Activated CD4-positive, alpha-beta T cell treated with anti-CD3 and anti-CD28 coated beads, Interleukin-2, amount 10 ng/mL, durations not matched to agents 7 days and 5 days (primary cell): ENCODE measurements around the gene ITSN1. TPM values are rescaled to one million over a fixed set of nuclear protein-coding genes. Genes with fewer than 3 reads are reported as not detected.

Source experiments
- CTCF ChIA-PET: fragments of 350-600 bp; sonication (Branson Sonifier 250); formaldehyde crosslinking; loops from one replicate; lab custom pipeline; 2021; ENCODE audit warnings: antibody characterized with exemption; lab: Charles Lee
- POLR2A ChIA-PET: fragments of 350-600 bp; sonication (Branson Sonifier 250); formaldehyde crosslinking; loops from one replicate; lab custom pipeline; 2021; ENCODE audit warnings: antibody characterized with exemption; lab: Charles Lee
- DNase-seq: peaks from one replicate; pipeline ENCODE4 v3.0.0-alpha.2; 2020
- H3K27ac Mint-ChIP-seq: one replicate; pipeline ENCODE4 v1.8.0; 2021; ENCODE audit warnings: mild to moderate bottlenecking, moderate library complexity, mixed read lengths
- H3K27me3 Mint-ChIP-seq: one replicate; pipeline ENCODE4 v1.8.0; 2021; ENCODE audit warnings: mixed read lengths
- H3K36me3 Mint-ChIP-seq: one replicate; pipeline ENCODE4 v1.8.0; 2021; ENCODE audit warnings: low read depth, mixed read lengths
- H3K4me1 Mint-ChIP-seq: one replicate; pipeline ENCODE4 v1.8.0; 2021; ENCODE audit warnings: mixed read lengths
- H3K4me3 Mint-ChIP-seq: one replicate; pipeline ENCODE4 v1.8.0; 2021; ENCODE audit warnings: mild to moderate bottlenecking, moderate library complexity, mixed read lengths
- H3K9me3 Mint-ChIP-seq: one replicate; pipeline ENCODE4 v1.8.0; 2021; ENCODE audit warnings: mixed read lengths
- total RNA-seq, 2 experiments: library from RNA; stranded (reverse); gene quantifications; one replicate each; pipeline ENCODE4 v1.2.3, GENCODE V29; 2021

The ITSN1 gene
- total RNA-seq, 2 experiments from 2014 or later, result 3.0 to 3.3 TPM

DNA sequence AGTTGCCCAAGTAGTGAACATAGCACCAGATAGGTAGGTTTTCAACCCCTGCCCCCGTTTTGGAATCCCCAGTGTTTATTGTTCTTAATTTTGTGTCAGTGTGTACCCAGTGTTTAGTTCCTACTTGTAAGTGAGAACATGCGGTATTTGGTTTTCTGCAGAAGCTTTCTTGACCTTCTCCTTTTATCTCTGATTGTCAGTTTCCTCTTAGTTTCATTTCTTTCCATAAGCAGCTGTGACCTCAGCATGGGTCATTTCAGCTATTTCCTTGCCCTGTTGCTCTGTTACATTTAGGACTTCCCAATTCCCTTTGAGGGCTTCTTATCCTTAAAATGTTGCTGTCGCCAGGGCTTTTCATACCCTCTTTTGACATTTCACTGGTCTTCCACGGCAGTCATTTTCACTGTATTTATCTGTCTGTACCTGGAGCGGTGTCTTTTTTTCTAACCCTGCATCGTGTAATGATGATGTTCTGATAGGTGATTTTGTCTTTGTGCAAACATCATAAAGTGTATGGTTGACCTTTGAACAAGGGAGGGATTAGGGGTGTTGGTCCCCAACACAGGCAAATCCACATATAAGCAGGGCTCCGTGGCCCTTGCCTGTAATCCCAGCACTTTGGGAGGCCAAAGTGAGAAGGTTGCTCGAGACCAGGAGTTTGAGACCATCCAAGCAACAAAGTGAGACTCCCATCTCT, 15.0 kb downstream of the ITSN1 start:
- Mint-ChIP-seq H3K9me3 (no peaks in the 10 kb centered on the region), H3K4me1 (peaks cover 2% of the 10 kb centered on the region), H3K36me3 (no peaks in the 10 kb centered on the region), H3K4me3 (no peak overlapping the region), H3K27ac (no peak overlapping the region), H3K27me3 (no peaks in the 10 kb centered on the region)
- no peak for DNase-seq
- ChIA-PET POLR2A (no interaction called here), CTCF (no interaction called here)

DNA sequence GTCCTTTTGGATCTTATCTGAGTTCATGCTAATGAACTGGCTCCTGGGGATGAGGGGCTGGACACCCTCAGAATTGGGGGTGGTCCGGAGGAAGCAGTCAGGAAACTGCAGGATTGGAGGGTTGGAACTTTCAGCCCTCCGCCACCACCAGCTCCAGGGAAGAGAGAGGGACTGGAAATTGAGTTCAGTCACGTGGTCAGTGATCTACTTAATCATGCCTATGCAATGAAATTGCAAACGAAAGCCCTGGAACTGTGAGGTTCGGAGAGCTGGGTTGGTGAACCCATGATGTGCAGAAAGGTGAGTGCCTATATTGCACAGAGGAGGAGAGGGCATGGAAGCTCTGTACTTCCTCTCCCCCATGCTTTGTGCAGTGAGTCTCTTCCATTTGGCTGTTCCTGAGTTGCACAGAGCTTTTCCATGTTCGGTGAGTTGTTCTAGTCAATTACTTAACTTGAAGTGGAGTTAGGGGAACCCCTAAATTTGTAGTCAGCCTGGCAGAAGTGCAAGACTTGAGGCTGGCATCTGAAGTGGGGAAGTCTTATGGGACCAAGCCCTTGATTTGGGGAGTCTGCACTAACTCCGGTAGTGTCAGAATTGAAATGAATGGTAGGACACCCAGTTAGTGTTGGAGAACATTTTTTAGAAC, 16.7 kb downstream of the ITSN1 start:
- DNase-seq, result no peak
- Mint-ChIP-seq H3K27me3 (no peaks in the 10 kb centered on the region), H3K27ac (no peak overlapping the region), H3K4me3 (no peak overlapping the region), H3K4me1 (peaks cover 2% of the 10 kb centered on the region), H3K36me3 (no peaks in the 10 kb centered on the region), H3K9me3 (no peaks in the 10 kb centered on the region)
- ChIA-PET POLR2A (no interaction called here), CTCF (interaction anchor here (0.7 kb wide), 1 partner anchor 8 kb away, joined by 9 read pairs; no protein-coding TSS in a partner anchor)

DNA sequence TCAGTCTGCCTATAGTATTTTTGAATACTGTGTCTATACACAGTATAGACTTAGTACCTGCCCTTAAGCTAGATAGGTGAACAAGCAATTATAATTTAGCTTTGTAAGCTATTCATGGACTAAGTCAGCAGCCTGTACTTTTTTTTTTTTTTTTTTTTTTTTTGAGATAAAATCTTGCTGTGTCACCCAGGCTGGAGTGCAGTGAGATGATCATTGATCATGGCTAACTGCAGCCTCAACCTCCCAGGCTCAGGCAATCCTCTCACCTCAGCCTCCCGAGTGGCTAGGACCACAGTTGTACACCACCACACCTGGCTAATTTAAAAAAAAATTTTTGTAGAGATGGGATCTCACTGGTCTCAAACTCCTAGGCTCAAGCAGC, 17.3 kb downstream of the ITSN1 start:
- peaks cover 2% of the 10 kb centered on the region for H3K4me1 Mint-ChIP-seq
- ChIA-PET CTCF (interaction anchor here (0.7 kb wide), 1 partner anchor 8 kb away, joined by 9 read pairs; no protein-coding TSS in a partner anchor), POLR2A (no interaction called here)
- DNase-seq, result no peak
- no peaks in the 10 kb centered on the region for H3K27me3 Mint-ChIP-seq
- H3K27ac Mint-ChIP-seq, result no peak overlapping the region
- no peaks in the 10 kb centered on the region for H3K36me3 Mint-ChIP-seq
- H3K9me3 Mint-ChIP-seq, result no peaks in the 10 kb centered on the region
- no peak overlapping the region for H3K4me3 Mint-ChIP-seq

DNA sequence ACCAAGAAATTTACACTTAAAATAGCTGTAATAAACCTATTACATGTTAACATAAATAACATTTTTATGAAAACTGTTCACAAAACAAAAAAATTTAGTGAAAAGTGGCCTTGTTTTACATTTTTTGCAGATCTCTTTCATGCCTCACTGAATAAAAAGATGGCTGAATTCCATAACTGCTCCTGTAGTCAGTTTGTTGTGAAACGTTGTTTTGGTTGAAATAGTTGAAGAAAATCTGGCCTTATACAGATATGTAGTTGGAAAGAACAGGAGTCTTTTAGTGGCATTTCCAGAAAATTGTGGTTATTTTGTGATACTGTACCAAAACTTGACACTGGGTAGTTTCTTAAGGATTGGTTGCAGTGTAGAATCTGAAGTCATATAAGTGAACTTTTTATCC, 18.1 kb downstream of the ITSN1 start:
- H3K36me3 Mint-ChIP-seq, result no peaks in the 10 kb centered on the region
- CTCF ChIA-PET, result no interaction called here
- H3K27me3 Mint-ChIP-seq, result no peaks in the 10 kb centered on the region
- DNase-seq, result no peak
- H3K9me3 Mint-ChIP-seq, result no peaks in the 10 kb centered on the region
- H3K4me3 Mint-ChIP-seq, result no peak overlapping the region
- POLR2A ChIA-PET, result no interaction called here
- no peak overlapping the region for H3K27ac Mint-ChIP-seq
- H3K4me1 Mint-ChIP-seq, result peaks cover 2% of the 10 kb centered on the region

DNA sequence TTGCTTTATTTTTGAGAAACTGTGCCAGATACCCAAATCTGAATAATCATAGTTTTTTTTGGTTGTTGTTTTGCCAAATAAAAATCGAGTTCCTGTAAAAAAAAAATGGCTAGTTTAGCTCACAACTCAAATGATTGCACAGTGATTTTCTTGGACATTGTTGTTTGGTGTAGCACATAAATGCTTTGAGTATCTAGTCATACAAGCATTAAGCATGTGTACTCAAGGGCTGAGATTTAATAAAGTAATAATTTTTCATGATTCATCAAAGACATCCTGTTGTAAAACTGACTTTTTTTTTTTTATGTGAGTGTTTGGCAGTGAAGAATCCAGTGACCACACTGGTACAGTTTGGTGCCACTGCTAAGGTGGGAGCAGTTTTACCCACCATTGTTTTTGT, 18.8 kb downstream of the ITSN1 start:
- ChIA-PET POLR2A (no interaction called here), CTCF (no interaction called here)
- Mint-ChIP-seq H3K9me3 (no peaks in the 10 kb centered on the region), H3K27ac (no peak overlapping the region), H3K4me3 (no peak overlapping the region), H3K27me3 (no peaks in the 10 kb centered on the region), H3K4me1 (peaks cover 2% of the 10 kb centered on the region), H3K36me3 (no peaks in the 10 kb centered on the region)
- DNase-seq, result no peak

DNA sequence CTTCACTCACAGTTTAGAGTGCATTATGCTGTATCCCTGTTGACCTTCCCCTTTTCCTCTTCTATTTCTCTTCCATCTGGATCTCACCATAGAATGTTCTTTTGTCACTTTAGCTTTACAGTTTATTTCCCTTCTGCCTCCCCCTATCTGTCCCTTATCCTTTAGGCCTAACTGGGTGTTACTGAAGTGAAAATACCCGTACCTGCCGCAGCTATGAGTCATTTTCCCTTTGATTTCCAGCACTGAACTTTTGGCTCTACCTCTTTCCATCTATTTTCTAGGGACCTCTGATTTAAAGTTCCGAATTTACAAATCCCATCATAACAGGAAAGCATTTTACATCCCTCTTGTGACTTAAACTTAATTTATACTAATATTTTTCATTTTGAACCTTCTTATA, 19.7 kb downstream of the ITSN1 start:
- ChIA-PET POLR2A (no interaction called here), CTCF (no interaction called here)
- DNase-seq, result no peak
- Mint-ChIP-seq H3K4me1 (peaks cover 2% of the 10 kb centered on the region), H3K27me3 (no peaks in the 10 kb centered on the region), H3K4me3 (no peak overlapping the region), H3K9me3 (no peaks in the 10 kb centered on the region), H3K27ac (no peak overlapping the region), H3K36me3 (no peaks in the 10 kb centered on the region)

DNA sequence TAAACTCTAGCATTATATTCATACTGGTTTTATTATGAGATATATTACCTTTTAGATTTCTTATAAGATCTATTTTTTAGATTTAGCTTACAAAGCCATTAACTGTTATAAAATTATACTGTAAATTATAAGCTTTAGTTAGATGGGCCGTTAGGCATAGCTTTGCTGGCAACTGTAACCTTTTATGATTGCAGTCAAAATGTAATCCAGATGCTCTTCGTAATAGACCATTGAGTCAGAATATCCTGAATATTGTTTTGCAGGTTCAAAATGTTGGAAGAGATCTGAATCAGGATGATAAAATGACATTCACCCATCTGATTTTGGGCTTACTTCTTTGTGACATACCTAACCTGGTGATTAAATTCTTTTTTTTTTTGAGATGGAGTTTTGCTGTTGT, 20.9 kb downstream of the ITSN1 start:
- no peak for DNase-seq
- POLR2A ChIA-PET, result no interaction called here
- Mint-ChIP-seq H3K27me3 (no peaks in the 10 kb centered on the region), H3K4me1 (no peaks in the 10 kb centered on the region), H3K27ac (no peak overlapping the region), H3K36me3 (no peaks in the 10 kb centered on the region), H3K9me3 (no peaks in the 10 kb centered on the region), H3K4me3 (no peak overlapping the region)
- CTCF ChIA-PET, result no interaction called here

DNA sequence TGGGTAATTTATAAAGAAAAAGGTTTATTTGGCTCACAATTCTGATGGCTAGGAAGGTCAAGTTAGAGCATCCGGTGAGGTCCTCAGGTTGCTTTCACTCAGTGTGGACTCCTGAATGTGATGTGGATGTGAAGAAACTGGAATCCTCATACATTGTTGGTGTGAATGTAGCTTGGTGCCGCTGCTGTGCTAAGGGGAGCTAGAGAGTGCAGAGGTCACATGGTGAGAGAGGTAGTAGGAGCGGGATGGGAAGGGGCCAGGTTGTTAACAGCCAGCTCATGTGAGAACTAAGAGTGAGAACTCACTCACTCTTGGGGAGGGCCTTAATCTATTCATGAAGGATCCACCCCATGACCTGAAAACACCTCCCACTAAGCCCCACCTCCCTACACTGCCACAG, 21.8 kb downstream of the ITSN1 start:
- DNase-seq, result no peak
- no peak overlapping the region for H3K27ac Mint-ChIP-seq
- H3K4me1 Mint-ChIP-seq, result no peaks in the 10 kb centered on the region
- ChIA-PET CTCF (no interaction called here), POLR2A (no interaction called here)
- H3K27me3 Mint-ChIP-seq, result no peaks in the 10 kb centered on the region
- H3K36me3 Mint-ChIP-seq, result no peaks in the 10 kb centered on the region
- H3K4me3 Mint-ChIP-seq, result no peak overlapping the region
- no peaks in the 10 kb centered on the region for H3K9me3 Mint-ChIP-seq

DNA sequence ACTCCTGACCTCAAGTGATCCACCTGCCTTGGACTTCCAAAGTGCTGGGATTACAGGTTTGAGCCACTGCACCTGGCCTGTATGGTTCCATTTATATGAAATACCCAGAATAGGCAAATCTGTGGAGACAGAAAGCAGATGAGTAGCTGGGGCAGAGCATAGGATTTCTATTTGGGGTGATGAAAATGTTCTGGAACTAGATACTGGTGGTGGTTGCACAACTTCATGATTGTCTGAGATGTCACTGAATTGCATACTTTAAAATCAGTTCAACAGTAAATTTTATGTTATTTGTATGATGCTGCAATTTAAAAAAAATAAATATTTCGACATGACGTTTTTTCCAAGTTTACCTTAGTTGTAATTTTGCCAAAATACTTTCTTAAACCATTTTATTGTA, 23.9 kb downstream of the ITSN1 start:
- Mint-ChIP-seq H3K27me3 (no peaks in the 10 kb centered on the region), H3K9me3 (no peaks in the 10 kb centered on the region), H3K27ac (no peak overlapping the region), H3K4me3 (no peak overlapping the region), H3K36me3 (no peaks in the 10 kb centered on the region), H3K4me1 (no peaks in the 10 kb centered on the region)
- DNase-seq, result no peak
- ChIA-PET POLR2A (no interaction called here), CTCF (interaction anchor here (0.6 kb wide), 1 partner anchor 8 kb away, joined by 4 read pairs; no protein-coding TSS in a partner anchor)

DNA sequence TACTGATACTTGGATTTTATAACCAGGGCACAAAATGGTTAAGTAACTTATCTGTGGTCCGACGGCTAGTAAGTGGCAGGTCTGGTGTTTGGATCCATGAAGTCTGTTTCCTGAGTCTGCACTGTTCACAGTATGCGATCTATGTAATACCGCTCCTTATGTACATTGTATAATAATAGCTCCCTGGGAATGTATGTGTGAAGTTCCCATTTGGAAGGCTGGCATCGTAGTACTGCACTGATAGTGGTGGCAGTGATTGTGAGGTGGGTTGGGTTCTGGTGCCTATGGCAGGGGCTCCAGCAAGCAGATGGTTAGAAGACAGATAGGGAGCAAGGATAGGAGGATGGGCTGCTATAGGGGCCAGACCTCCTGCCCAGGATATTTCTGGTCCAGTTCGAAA, 25.3 kb downstream of the ITSN1 start:
- POLR2A ChIA-PET, result no interaction called here
- Mint-ChIP-seq H3K4me1 (no peaks in the 10 kb centered on the region), H3K4me3 (no peak overlapping the region), H3K27me3 (no peaks in the 10 kb centered on the region), H3K27ac (no peak overlapping the region), H3K9me3 (no peaks in the 10 kb centered on the region), H3K36me3 (no peaks in the 10 kb centered on the region)
- CTCF ChIA-PET, result interaction anchor here (0.8 kb wide), 1 partner anchor 22 kb away, joined by 3 read pairs; no protein-coding TSS in a partner anchor
- no peak for DNase-seq

DNA sequence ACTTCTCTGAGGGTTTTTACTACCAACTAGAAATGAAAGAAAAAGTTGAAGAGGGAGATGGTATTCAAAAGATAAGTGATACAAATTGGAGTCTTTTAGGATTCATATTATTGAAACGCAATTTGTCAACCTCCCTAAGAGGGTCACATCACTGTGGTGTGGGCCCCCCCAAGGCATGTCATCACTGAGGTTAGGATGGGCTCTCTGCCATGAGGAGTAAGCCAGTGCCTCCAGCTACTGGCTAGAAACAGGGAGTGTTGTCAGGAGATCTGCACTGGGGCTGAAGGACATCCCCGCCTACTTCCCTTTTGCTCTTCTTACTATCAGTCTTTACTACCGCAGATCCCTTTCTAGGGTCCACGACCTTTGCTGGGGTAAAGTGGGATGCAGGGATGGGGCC, 25.9 kb downstream of the ITSN1 start:
- ChIA-PET CTCF (no interaction called here), POLR2A (no interaction called here)
- H3K4me1 Mint-ChIP-seq, result no peaks in the 10 kb centered on the region
- H3K36me3 Mint-ChIP-seq, result no peaks in the 10 kb centered on the region
- H3K27ac Mint-ChIP-seq, result no peak overlapping the region
- no peaks in the 10 kb centered on the region for H3K9me3 Mint-ChIP-seq
- DNase-seq, result no peak
- H3K4me3 Mint-ChIP-seq, result no peak overlapping the region
- H3K27me3 Mint-ChIP-seq, result no peaks in the 10 kb centered on the region

DNA sequence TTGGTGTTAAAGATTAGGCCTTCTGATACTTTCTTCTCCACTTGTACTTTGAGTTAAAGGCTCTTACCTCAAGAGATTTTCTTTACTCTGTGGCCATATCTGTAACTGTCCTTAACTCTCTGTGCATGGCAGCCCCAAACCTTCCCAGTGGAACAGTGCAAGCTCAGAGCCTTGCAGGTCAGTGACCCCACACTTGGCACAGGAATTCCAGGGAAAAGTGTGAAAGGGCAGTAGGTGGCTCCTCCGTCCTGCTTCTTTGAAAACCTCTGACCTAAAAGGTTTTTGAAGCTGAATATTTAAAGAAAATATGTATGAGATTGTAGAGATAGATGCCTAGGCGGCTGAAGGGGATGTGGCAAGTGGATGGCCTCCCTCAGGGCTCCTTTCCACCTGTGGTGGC, 26.3 kb downstream of the ITSN1 start:
- CTCF ChIA-PET, result no interaction called here
- no peak for DNase-seq
- no peaks in the 10 kb centered on the region for H3K36me3 Mint-ChIP-seq
- no peaks in the 10 kb centered on the region for H3K9me3 Mint-ChIP-seq
- POLR2A ChIA-PET, result no interaction called here
- no peaks in the 10 kb centered on the region for H3K27me3 Mint-ChIP-seq
- no peak overlapping the region for H3K4me3 Mint-ChIP-seq
- no peak overlapping the region for H3K27ac Mint-ChIP-seq
- no peaks in the 10 kb centered on the region for H3K4me1 Mint-ChIP-seq

DNA sequence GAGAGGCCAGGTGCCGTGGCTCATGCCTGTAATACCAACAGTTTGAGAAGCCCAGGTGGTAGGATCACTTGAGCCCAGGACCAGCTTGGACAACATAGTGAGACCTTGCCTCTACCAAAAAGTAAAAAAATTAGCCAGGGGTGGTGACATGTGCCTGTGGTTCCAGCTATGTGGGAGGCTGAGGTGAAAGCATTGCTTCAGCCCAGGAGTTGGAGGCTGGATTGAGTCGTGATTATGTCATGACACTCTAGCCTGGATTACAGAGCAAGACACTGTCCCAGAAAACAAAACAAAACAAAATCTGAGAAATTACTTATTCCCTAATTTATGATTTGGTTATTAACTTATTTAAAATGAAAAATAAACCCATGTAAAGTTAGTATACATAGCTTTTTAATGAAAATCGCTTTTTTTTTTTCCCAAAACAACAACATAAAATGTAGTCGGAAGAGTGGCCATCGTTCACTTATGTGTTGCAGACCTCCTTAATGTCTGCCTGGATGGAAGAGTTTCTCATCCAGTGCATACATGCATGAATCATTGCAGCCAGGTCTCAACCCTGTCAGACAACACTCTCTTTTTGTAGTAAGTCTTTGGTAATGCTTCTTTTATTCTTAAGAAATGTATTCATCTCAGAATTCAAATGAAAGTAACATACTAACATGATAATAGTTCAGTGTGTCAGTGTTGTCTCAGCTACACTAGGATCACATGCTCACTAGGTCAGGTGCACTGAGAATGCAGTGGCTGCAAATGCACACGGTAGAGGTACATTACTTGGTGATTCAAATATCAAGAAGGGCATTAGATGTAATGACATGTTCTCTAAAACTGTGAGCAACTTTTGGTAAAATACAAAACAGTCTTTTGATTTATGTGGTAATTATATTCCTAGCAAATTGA, 28.0 kb downstream of the ITSN1 start:
- ChIA-PET POLR2A (no interaction called here), CTCF (interaction anchor here (0.6 kb wide), 1 partner anchor 172 kb away, joined by 3 read pairs; no protein-coding TSS in a partner anchor)
- no peak overlapping the region for H3K4me3 Mint-ChIP-seq
- no peaks in the 10 kb centered on the region for H3K27me3 Mint-ChIP-seq
- H3K4me1 Mint-ChIP-seq, result no peaks in the 10 kb centered on the region
- no peak for DNase-seq
- no peaks in the 10 kb centered on the region for H3K36me3 Mint-ChIP-seq
- no peak overlapping the region for H3K27ac Mint-ChIP-seq
- H3K9me3 Mint-ChIP-seq, result no peaks in the 10 kb centered on the region
